NAMALWA (cell line): ENCODE data around the gene PARP11.

Experiments used
- DNase-seq: peaks from one replicate; pipeline ENCODE4 v3.0.0-alpha.2; 2015; ENCODE audit warnings: low spot score

Gene PARP11

GRCh38 chr12:3821441-3821840 is 51.8 kb downstream of the PARP11 start:
- no peak for DNase-seq

- no peak for DNase-seq
Observed at GRCh38 chr12:3820122-3820521, 53.1 kb downstream of the PARP11 start.

GRCh38 chr12:3816266-3816665 is 56.9 kb downstream of the PARP11 start:
- DNase-seq = no peak

- DNase-seq = no peak
Observed at GRCh38 chr12:3815094-3815766, 58.0 kb downstream of the PARP11 start.

GRCh38 chr12:3810540-3810939 is 62.7 kb downstream of the PARP11 start:
- DNase-seq = no peak

- no peak for DNase-seq
Observed at GRCh38 chr12:3810016-3810370, 63.2 kb downstream of the PARP11 start.

GRCh38 chr12:3809357-3810015 is 63.7 kb downstream of the PARP11 start:
- DNase-seq = no peak

GRCh38 chr12:3805077-3805476 is 68.1 kb downstream of the PARP11 start:
- DNase-seq = no peak

- DNase-seq = peak; percentile 81
Observed at GRCh38 chr12:3803865-3804472, 69.2 kb downstream of the PARP11 start.

GRCh38 chr12:3802721-3803120 is 70.5 kb downstream of the PARP11 start:
- DNase-seq = no peak

- DNase-seq = no peak
Observed at GRCh38 chr12:3797531-3798048, 75.6 kb downstream of the PARP11 start.

GRCh38 chr12:3795492-3796133 is 77.6 kb downstream of the PARP11 start:
- no peak for DNase-seq

- no peak for DNase-seq
Observed at GRCh38 chr12:3795066-3795465, 78.1 kb downstream of the PARP11 start.

GRCh38 chr12:3792623-3793288 is 80.4 kb downstream of the PARP11 start:
- no peak for DNase-seq

GRCh38 chr12:3791256-3791874 is 81.8 kb downstream of the PARP11 start:
- DNase-seq = no peak

- no peak for DNase-seq
Observed at GRCh38 chr12:3790642-3791041, 82.6 kb downstream of the PARP11 start.

GRCh38 chr12:3789838-3790237 is 83.4 kb downstream of the PARP11 start:
- DNase-seq = no peak

GRCh38 chr12:3777206-3777809 is 95.9 kb downstream of the PARP11 start:
- DNase-seq = peak; percentile 67

GRCh38 chr12:3775385-3776035 is 97.7 kb downstream of the PARP11 start:
- no peak for DNase-seq

- DNase-seq = peak; percentile 47
Observed at GRCh38 chr12:3772380-3772779, 100.8 kb downstream of the PARP11 start.

- no peak for DNase-seq
Observed at GRCh38 chr12:3771853-3772252, 101.3 kb downstream of the PARP11 start.
